ENCODE data around the gene GOSR1. TPM values are rescaled to one million over a fixed set of nuclear protein-coding genes. Genes with fewer than 3 reads are reported as not detected.

Gene GOSR1
- total RNA-seq, 1 experiment from 2014 or later, result 58.1 TPM

- WGBS (ENCODE audit: extremely low coverage, insufficient read length, low lambda C conversion rate), result no CpG with 5 or more reads among the region's 4 CpGs
- peaks cover 24 to 56% (median 46%) of the 10 kb centered on the region in 3 experiments for H3K36me3 Mint-ChIP-seq (ENCODE audit: insufficient read depth in 1 of 3, low read depth in 3 of 3)
- H4K8ac ChIP-seq (replicated peaks; ENCODE audit: insufficient read length, low read depth, low read length), result no peak overlapping the region
- H3K18ac ChIP-seq (ENCODE audit: insufficient read length, low read depth, low read length), result no peak overlapping the region
- H2BK120ac ChIP-seq (ENCODE audit: low read depth, low read length, poor library complexity, severe bottlenecking), result no peak overlapping the region
- no peak overlapping the region for H3K23ac ChIP-seq (ENCODE audit: insufficient read length, low read depth, low read length)
- H4K91ac ChIP-seq (ENCODE audit: insufficient read length, low read depth, low read length), result no peak overlapping the region
- no peak overlapping the region for H3K4ac ChIP-seq (ENCODE audit: low read depth, low read length)
- H2BK20ac ChIP-seq (ENCODE audit: low read depth, low read length, poor library complexity, severe bottlenecking), result no peak overlapping the region
- H3K56ac ChIP-seq (ENCODE audit: insufficient read length, low read depth, low read length), result no peak overlapping the region
- H3K23me2 ChIP-seq (ENCODE audit: insufficient read length, low read depth, low read length, poor library complexity, severe bottlenecking), result no peaks in the 10 kb centered on the region
- H3K9me3 Mint-ChIP-seq, result peaks cover 5 to 10% of the 10 kb centered on the region in 2 experiments; a peak in 4 of 5 replicates
- H3K27ac Mint-ChIP-seq, result no peak overlapping the region
- no peaks in the 10 kb centered on the region for H3K27me3 Mint-ChIP-seq (ENCODE audit: low read depth)
- H3K14ac ChIP-seq (ENCODE audit: insufficient read depth, low read length), result no peak overlapping the region
- no peaks in the 10 kb centered on the region for H3K79me1 ChIP-seq (ENCODE audit: insufficient read depth, low read depth, low read length, poor library complexity, severe bottlenecking)
- no peak overlapping the region for H2AFZ ChIP-seq (ENCODE audit: low read length)
- H3T11ph ChIP-seq (ENCODE audit: low read length), result no peak overlapping the region
- no peak overlapping the region for H2BK5ac ChIP-seq (ENCODE audit: insufficient read length, low read length)
- TF ChIP-seq, protein P1, sequence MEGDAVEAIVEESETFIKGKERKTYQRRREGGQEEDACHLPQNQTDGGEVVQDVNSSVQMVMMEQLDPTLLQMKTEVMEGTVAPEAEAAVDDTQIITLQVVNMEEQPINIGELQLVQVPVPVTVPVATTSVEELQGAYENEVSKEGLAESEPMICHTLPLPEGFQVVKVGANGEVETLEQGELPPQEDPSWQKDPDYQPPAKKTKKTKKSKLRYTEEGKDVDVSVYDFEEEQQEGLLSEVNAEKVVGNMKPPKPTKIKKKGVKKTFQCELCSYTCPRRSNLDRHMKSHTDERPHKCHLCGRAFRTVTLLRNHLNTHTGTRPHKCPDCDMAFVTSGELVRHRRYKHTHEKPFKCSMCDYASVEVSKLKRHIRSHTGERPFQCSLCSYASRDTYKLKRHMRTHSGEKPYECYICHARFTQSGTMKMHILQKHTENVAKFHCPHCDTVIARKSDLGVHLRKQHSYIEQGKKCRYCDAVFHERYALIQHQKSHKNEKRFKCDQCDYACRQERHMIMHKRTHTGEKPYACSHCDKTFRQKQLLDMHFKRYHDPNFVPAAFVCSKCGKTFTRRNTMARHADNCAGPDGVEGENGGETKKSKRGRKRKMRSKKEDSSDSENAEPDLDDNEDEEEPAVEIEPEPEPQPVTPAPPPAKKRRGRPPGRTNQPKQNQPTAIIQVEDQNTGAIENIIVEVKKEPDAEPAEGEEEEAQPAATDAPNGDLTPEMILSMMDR (conservative IDR thresholded peaks at IDR 0.05), result no peak
- DNase-seq, result no peak
- H3K27me3 ChIP-seq (ENCODE audit: insufficient read depth, low read length), result no peaks in the 10 kb centered on the region
- no peaks in the 10 kb centered on the region for H3K4me1 Mint-ChIP-seq
- H4K5ac ChIP-seq (ENCODE audit: insufficient read length, low read depth, low read length), result no peak overlapping the region
- H3K4me1 ChIP-seq (ENCODE audit: insufficient read depth, low read length), result no peaks in the 10 kb centered on the region
- H3K9ac ChIP-seq (ENCODE audit: extremely low read depth, insufficient read length, low read length), result no peak overlapping the region
- H3K4me2 ChIP-seq (ENCODE audit: insufficient read depth, insufficient read length, low read length), result no peak overlapping the region
- H3K4me3 Mint-ChIP-seq, result no peak overlapping the region
- no peaks in the 10 kb centered on the region for H3K79me2 ChIP-seq (ENCODE audit: insufficient read depth, low read length)
- no peak overlapping the region for H3K27ac ChIP-seq (ENCODE audit: insufficient read length, low read depth, low read length)
- no peak overlapping the region for H2AK5ac ChIP-seq (ENCODE audit: insufficient read length, low read length)
- H3K9me3 ChIP-seq (ENCODE audit: control insufficient read depth, low read depth, low read length), result no peaks in the 10 kb centered on the region
- H2BK15ac ChIP-seq (ENCODE audit: low read depth, low read length), result no peak overlapping the region
- H2BK12ac ChIP-seq (ENCODE audit: insufficient read length, low read depth, low read length), result no peak overlapping the region
- H4K20me1 ChIP-seq (ENCODE audit: control insufficient read depth, insufficient read depth, insufficient read length), result no peaks in the 10 kb centered on the region
Measured at GRCh38 chr17:30454635-30455034, 22.6 kb upstream of the GOSR1 start.
